Activated CD4-positive, alpha-beta T cell treated with anti-CD3 and anti-CD28 coated beads, Interleukin-2, Interleukin-4, amounts not matched to agents 100 ng/mL and 50 ng/mL, durations not matched to agents 16 hours and 8 hours (primary cell): Measurements from ENCODE around the gene KMT2B.
A peak's percentile ranks its signal among the peaks of the same experiment; 100 is the strongest.
"Not testable (repeated sequence)": the region's sequence is repeated elsewhere in the genome, so short reads cannot be mapped to it uniquely, and the experiment has no call there.

Experiments used
- DNase-seq: peaks from one replicate; pipeline ENCODE4 v3.0.0-alpha.2; 2020; ENCODE audit warnings: low spot score

KMT2B gene, protein sequence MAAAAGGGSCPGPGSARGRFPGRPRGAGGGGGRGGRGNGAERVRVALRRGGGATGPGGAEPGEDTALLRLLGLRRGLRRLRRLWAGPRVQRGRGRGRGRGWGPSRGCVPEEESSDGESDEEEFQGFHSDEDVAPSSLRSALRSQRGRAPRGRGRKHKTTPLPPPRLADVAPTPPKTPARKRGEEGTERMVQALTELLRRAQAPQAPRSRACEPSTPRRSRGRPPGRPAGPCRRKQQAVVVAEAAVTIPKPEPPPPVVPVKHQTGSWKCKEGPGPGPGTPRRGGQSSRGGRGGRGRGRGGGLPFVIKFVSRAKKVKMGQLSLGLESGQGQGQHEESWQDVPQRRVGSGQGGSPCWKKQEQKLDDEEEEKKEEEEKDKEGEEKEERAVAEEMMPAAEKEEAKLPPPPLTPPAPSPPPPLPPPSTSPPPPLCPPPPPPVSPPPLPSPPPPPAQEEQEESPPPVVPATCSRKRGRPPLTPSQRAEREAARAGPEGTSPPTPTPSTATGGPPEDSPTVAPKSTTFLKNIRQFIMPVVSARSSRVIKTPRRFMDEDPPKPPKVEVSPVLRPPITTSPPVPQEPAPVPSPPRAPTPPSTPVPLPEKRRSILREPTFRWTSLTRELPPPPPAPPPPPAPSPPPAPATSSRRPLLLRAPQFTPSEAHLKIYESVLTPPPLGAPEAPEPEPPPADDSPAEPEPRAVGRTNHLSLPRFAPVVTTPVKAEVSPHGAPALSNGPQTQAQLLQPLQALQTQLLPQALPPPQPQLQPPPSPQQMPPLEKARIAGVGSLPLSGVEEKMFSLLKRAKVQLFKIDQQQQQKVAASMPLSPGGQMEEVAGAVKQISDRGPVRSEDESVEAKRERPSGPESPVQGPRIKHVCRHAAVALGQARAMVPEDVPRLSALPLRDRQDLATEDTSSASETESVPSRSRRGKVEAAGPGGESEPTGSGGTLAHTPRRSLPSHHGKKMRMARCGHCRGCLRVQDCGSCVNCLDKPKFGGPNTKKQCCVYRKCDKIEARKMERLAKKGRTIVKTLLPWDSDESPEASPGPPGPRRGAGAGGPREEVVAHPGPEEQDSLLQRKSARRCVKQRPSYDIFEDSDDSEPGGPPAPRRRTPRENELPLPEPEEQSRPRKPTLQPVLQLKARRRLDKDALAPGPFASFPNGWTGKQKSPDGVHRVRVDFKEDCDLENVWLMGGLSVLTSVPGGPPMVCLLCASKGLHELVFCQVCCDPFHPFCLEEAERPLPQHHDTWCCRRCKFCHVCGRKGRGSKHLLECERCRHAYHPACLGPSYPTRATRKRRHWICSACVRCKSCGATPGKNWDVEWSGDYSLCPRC (N-terminal part only)

DNA sequence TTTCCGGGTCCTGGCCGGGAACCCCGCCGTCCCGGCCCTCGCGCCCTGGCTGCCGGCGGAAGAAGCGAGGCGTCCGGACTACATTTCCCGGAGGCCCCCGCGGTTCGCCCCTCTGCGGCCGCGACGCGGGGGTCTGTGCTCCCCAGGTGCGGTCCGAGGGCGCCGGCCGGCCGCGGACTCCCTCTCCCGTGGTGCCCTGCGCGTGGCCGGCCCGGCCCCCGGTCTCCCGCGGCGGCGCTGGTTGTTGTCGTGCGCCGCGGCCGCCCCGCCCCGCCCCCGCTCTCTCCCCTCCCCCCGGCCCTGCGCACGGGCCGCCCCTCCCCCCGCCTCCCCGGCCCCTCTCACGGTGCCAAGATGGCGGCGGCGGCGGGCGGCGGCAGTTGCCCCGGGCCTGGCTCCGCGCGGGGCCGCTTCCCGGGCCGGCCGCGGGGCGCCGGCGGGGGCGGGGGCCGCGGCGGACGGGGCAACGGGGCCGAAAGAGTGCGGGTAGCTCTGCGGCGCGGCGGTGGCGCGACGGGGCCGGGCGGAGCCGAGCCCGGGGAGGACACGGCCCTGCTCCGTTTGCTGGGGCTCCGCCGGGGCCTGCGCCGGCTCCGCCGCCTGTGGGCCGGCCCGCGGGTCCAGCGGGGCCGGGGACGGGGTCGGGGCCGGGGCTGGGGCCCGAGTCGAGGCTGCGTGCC lies at the start of gene KMT2B:
Gene KMT2B, plus strand, starts transcription at position 339 of the 680 bp plus-strand sequence. Its CDS starts 16 bp downstream, at position 355.
- DNase-seq, result no peak

DNA sequence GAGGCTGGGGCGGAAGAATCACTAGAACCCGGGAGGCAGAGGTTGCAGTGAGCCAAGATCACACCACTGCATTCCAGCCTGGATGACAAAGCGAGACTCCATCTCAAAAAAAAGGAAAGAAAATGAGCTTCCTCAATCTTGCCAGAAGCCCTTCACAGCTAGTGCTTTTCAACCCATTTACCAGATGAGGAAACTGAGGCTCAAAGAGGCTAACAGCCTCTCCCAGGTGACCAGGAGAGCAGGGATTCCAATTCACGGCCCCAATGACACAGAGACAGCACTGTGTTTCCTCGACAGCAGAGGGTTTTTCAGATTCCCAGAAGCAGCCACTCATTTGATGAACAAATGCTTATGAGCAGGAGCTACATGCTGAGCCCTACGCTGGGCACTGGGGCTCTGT lies 48.2 kb upstream of the KMT2B start:
- no peak for DNase-seq

DNA sequence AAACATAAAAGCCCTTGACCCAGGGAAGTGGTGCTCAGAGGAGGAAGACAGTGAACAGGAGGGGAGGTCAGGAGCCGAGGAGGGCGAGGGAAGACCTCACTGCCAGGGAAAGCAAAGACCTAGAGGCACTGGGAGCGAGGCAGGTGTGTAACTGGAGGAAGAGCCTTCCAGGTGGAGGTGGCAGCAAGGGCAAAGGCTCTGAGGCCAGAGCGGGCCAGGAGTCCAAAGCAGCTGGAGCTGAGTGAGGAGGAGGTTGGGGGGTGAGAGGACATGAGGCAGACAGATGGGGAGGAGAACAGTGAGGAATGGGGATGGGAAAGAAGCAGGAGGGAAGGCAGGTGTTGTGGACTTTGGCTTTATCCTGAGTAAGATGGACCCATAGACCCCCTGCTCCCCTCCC lies 47.8 kb upstream of the KMT2B start:
- no peak for DNase-seq

DNA sequence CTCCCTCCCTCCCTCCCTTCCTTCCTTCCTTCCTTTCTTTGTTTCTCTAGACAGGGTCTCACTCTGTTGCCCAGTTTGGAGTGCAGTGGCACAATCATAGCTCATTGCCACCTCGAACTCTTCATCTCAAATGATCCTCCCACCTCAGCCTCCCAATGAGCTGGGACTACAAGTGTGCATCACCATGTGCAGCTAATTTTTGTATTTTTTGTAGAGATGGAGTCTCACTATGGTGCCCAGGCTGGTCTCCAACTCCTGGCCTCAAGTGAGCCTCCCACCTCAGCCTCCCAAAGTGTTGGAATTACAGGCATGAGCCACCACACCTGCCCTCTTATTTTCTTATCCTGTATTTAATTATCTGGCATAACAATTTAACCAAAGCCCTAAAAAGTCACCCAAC lies 47.1 kb upstream of the KMT2B start:
- no peak for DNase-seq

DNA sequence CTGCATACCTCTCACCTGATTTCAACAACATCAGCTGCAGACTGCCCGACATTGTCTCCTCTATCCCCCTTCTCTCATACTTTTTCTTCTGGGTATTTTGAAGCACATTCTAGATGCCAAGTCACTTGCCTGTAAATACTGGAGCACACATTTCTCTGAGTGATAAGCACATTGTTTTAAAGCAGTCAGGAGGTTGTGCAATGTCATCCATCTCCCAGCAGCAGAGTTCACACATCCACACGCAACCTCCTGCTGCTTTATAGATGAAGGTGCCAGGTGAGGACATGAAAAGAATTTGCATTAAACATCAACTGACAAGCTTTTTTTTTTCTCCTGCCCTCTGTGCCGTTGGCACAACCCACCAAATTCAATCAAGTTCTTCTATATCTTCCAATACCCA lies 46.0 kb upstream of the KMT2B start:
- no peak for DNase-seq

DNA sequence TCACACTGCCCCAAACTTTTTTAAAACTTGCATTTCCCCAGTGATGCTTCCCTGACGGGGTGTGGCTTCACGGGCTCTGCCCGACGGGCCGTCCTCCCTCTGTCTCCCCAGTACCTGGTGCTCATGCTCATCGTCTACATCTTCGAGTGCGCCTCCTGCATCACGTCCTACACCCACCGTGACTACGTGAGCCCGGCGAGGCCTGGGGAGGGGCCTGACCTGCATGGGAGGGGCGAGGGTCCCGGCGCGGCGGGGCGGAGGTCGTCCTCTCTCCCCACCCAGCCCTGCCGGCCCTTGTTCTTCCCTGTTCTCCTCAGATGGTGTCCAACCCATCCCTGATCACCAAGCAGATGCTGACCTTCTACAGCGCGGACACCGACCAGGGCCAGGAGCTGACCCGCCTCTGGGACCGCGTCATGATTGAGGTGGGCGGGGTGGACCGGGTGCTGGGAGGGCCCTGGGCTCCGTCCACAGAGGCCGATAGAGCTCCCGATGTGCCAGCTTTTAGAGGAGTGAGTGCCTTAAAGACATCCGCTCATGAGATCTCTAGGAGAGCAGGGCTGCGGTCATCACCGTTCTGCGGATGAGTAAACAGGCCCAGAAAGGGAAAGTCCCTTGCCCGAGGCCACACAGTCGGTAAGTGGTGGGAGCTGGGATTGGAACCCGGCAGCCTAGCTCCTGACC lies 44.5 kb upstream of the KMT2B start:
- peak; percentile 78 for DNase-seq

DNA sequence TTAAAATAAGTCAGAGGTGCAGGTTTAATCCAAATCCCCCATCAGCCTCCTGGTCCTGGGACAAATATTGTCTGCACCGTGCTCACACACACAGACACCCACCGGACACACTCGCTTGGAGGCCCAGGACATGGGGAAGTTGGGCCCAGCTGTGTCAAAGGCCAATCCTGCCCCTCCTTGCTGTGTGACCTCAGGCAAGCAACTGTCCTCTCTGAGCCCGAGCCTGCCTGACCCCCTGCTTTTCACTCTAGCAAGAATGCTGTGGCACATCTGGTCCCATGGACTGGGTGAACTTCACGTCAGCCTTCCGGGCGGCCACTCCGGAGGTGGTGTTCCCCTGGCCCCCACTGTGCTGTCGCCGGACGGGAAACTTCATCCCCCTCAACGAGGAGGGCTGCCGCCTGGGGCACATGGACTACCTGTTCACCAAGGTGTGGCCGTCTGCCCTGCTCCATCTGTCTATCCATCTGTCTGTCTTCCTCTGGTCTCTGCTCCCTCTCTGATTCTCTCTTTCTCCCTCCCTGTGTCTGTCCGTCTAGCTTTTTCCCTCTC lies 42.1 kb upstream of the KMT2B start:
- no peak for DNase-seq

DNA sequence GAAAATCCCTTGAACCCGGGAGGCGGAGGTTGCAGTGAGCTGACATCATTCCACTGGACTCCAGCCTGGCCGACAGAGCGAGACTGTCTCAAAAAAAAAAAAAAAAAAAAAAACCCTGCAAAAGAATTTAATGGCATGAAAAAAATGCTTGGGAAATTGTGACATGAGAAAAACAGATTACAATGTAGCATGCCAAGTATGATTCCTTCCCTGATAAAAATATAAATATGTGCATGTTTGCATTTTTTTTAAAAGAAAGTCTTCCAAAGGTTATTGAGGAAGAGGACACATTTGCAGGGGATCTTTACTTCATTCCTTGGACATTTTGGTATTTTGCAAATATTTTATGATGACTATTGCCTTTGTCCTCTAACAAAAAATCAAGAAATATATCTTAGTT lies 28.0 kb upstream of the KMT2B start:
- DNase-seq, result no peak

DNA sequence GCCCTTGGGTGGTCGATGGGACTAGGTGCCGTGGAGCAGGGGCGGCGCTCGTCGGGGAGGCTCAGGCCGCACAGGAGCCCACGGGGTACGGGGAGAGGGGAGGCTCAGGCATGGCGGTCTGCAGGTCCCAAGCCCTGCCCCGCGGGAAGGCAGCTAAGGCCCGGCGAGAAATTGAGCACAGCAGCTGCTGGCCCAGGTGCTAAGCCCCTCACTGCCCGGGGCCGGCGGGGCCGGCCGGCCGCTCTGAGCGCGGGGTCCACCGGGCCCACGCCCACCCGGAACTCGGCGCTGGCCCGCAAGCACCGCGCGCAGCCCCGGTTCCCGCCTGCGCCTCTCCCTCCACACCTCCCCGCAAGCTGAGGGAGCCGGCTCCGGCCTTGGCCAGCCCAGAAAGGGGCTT lies 26.7 kb upstream of the KMT2B start:
- not testable (repeated sequence) for DNase-seq

DNA sequence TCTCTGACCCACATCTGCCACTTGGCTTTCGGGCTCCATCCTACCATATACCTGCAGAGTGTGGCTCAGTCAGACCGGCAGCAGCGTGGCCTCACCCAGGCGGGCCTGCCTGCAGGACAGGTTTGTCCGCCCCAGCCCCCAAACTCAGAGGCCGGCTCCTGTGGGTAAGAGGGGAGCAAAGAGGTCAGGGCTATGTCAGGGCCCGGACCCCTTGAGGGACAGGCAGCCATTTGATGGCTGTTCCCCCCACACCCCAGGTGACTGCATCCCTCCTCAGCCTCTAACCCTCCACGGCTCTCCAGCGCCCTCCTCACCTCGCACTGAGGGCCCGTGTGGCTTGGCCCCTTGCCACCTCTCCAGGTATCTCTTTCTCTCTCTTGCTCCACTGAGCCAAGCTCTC lies 25.8 kb upstream of the KMT2B start:
- no peak for DNase-seq

DNA sequence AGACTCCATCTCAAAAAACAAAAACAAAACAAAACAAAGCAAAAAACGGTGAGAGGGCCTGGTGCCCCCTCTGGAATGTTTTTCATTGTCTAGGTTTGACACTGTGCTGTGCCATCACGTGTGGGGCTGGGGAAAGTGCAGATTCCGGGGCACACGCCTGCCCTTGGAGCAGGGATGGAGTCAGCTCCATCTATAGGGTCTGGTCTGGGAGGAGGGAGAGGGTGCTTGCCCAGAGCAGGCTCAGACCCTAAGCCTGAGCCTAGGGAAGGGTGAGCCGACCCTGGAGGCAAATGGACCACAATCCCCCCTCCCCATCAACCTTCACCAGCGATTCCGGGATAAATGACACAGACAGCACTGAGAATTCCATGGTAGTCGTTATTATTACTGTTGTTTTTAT lies 24.4 kb upstream of the KMT2B start:
- no peak for DNase-seq

DNA sequence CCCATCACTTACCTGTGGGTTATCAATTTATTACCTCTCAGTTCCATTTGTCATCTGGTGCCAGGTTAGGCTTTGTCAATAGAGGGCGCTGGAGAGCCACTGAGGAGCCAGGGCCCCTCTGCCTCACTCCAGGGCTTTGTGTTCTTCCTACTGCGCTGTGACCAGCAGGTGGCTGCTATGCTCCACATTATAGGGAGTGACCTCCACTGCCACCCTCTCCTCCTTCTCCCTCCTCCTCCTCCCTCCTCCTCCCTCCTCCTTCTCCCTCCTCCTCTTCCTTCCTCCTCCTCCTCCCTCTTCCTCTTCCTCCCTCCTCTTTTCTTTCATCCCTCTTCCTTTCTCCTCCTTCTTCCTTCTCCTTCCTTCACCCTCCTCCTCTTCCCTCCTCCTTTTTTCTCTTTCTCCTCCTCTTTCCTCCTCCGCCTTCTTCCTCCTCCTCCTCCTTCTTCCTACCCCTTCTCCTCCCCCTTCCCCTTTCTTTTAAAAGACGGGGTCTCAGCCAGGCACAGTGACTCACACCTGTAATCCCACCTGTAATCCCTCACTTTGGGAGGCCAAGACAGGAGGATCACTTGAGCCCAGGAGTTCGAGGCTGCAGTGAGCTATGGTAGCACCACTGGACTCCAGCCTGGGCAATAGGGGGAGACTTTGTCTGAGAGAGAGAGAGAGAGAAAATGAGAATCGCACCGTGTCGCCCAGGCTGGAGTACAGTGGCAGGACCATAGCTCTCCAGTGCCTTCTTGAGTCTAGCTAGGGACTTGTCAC lies 23.8 kb upstream of the KMT2B start:
- peak; percentile 95 for DNase-seq

DNA sequence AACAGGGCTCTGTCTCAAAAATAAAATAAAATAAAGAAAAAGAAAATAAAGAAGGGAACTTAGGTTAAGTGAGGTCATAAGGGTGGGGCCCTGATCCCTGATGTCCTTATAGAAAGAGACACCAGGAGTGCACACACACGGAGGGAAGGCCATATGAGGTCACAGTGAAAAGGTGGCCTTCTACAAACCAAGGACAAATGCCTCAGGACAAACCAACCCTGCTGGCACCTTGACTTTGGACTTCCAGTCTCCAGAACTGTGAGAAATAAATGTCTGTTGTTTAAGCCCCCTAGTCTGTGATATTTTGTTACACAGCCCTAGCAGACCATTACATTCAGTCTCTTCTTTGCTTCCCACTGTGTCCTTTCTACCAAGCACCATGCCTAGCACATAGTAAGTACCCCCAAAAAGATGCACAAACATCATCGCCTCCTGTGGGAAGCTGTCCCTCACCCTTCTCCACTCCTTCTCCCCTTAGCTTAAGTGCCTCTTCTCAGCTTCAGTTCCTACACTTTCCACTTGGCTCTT lies 21.8 kb upstream of the KMT2B start:
- no peak for DNase-seq

DNA sequence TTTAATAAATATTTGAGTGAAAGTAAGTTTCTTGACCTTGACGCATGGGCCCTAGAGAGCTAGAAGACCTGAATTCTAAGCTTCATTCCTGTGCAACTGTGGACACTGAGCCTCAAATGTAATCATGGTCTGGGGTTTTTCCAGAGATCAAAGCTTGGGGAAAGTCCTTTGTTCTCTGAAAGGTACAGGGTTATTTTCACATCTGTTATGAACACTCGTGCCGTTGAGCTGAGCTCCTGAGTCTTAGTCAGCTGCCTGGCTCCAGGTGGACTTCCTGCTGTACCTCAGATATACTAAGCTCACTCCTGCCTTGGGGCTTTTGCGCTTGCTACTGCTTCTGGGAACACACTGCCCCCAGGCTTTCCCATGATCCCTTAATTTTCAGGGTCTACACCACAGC lies 21.0 kb upstream of the KMT2B start:
- DNase-seq, result no peak

DNA sequence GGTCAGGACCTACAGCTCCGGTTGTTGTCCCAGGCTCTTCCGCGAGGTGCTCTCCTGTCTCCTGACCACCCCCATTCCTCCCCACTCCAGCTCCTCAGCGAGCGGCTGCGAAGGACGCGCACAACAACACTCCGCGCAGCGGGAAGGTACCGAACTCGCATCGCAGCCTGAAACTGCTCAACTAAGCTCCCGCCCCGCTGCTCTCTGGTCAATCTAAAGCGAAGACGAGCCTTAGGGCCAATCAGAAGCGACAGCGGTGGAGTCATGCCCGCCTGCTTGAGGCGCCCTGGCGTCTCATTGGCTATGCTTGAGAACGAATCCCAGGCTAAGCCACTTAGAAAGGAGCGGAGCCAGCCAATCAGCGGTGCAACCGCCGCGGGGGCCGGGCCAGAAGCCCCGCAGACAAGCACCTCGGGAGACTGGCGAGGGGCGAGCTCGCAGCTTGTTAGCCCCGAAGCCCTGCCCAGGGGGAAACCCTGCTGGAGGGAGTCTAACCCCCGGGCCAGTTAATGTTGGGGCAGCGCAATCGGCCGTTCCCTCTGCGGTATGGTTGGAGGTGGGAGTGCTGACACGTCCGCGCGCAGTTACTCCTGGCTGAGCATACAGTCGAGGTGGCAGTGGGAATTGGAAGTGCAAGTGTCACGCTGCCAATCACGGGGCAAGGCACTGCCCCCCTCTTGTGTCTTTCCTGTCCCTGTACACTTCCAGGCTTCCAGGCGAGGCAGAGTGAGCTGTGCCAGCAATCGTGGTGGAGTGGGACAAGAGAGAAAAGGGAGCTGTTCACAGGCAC lies 15.4 kb upstream of the KMT2B start:
- DNase-seq, result peak; percentile 98

DNA sequence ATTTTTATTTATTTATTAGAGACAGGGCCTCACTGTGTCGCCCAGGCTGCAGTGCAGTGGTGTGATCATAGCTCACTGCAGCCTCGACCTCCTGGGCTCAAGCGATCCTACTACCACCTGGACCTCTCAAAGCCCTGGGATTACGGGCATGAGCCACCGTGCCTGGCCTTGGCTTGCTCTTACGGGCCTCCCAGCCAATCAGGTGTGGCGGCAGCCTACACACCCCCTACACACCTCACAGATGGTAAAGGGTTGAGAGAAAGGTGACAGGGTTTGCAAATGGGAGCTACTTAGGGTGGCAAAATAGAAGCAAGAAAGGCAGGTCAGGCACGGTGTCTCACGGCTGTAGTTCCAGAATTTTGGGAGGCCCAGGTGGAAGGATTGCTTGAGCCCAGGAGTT lies 14.5 kb upstream of the KMT2B start:
- no peak for DNase-seq

DNA sequence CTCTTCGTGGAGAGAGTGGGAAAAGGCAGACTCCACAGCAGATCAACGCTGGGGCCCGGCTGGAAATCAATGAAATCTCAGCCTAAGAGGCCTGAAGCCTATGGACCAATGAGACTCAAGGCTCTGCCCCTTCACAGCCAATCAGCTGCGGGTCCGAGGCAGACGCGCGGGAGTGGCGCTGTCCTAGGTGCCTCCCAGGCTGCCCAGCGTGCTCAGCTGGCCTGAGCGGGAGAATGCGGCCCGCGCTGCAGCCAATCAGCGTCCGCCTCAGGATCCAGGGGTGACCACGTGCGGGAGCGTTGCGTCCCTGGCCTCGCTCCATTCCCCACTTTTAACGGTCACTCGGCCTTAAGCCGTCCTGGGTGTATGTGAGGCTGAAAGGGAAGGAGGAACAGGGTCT lies 13.6 kb upstream of the KMT2B start, which contains the start of gene ZBTB32:
Gene ZBTB32, plus strand, starts transcription at position 341 of the 400 bp plus-strand sequence. CDS start 10,069 bp downstream, outside the sequence.
- no peak for DNase-seq

DNA sequence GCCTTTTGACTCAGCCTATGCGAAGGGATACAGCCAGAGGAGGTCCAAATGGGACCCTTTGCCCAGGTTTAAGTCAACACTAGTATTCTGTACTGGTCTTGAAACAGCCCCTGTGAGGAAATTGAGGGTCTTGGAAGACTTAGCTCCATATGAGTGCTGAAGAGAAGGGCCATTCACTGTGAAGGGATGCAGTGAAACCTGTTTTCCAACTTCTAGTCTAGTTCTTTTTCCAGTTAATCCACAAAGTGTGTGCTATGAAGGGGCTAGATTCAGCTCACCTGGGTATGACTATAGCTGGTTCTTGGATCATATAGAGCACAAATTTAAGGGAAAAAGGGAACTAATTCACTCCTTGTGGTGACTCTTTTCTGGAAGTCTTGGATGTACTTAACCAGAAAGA lies 9.4 kb upstream of the KMT2B start:
- DNase-seq, result no peak
